Prostate gland (tissue), 2 donors: ENCODE results near the gene CDKN2A.

Experiments used
- POLR2AphosphoS5 ChIP-seq: sonication (generic); formaldehyde crosslinking; IDR thresholded peaks from one replicate; pipeline ENCODE4 v1.6.1; 2017; ENCODE audit warnings: antibody characterized with exemption
- TF ChIP-seq, protein P1 (sequence below), 4 experiments: fragments of 200-600 bp in 2 of 4; fragments of 450-650 bp in 2 of 4; sonication (generic) in 2 of 4; IDR thresholded peaks; 1 replicate in 3 of 4; 2 replicates in 1 of 4; pipeline ENCODE4 v1.5.1; 2016 to 2019; ENCODE audit warnings: antibody characterized with exemption in 4 of 4, mild to moderate bottlenecking in 2 of 4, moderate library complexity in 2 of 4

DNA sequence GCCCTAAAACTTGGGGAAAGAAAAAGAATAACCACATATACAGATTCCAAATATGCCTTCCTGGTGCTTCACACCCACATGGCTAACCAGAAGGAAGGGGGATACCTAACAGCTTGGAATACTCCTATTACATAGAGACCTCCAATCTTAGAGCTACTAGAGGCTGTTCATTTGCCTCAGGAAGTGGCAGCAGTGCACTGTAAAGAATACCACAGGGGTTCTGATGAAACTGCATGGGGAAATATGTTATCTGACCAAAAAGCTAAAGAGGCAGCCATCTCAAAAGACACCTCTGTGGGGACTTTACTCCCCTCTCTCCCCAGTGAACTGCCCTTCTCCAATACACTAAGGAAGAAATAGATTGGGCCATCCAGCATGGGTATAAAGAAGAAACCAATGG, 66.4 kb downstream of the CDKN2A start:
- TF ChIP-seq POLR2AphosphoS5, result no peak
- TF ChIP-seq, protein P1, sequence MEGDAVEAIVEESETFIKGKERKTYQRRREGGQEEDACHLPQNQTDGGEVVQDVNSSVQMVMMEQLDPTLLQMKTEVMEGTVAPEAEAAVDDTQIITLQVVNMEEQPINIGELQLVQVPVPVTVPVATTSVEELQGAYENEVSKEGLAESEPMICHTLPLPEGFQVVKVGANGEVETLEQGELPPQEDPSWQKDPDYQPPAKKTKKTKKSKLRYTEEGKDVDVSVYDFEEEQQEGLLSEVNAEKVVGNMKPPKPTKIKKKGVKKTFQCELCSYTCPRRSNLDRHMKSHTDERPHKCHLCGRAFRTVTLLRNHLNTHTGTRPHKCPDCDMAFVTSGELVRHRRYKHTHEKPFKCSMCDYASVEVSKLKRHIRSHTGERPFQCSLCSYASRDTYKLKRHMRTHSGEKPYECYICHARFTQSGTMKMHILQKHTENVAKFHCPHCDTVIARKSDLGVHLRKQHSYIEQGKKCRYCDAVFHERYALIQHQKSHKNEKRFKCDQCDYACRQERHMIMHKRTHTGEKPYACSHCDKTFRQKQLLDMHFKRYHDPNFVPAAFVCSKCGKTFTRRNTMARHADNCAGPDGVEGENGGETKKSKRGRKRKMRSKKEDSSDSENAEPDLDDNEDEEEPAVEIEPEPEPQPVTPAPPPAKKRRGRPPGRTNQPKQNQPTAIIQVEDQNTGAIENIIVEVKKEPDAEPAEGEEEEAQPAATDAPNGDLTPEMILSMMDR (IDR thresholded peaks at IDR 0.05), result no peak
